NCI-H2227 (cell line): Measurements from ENCODE around the gene AGPAT4.
"Not testable (repeated sequence)": the region's sequence is repeated elsewhere in the genome, so short reads cannot be mapped to it uniquely, and the experiment has no call there.

Experiments
- DNase-seq: peaks from one replicate; lab custom pipeline; 2025; ENCODE audit not compliant: unreplicated experiment; lab: John Stamatoyannopoulos, UW

Gene AGPAT4

DNA sequence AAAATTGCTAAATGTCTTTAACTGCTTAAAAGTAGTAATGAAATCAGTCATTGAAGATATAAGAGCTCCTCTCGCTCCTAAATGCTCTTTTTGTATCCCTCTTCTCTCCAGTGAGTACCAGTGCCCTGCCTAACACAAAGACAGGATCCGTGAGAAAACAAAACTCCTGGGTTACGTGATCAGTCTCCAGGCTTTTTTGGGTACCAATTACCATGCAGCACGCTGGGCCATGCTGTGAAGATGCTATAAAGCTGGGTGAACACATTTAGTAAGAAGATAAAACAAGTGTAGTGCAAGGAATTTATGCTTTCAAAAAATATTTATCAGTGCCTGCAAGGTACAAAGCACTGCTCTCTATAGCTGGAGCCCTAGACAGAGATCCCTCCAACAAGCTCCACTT lies 66.7 kb downstream of the AGPAT4 start:
- DNase-seq, result no peak

DNA sequence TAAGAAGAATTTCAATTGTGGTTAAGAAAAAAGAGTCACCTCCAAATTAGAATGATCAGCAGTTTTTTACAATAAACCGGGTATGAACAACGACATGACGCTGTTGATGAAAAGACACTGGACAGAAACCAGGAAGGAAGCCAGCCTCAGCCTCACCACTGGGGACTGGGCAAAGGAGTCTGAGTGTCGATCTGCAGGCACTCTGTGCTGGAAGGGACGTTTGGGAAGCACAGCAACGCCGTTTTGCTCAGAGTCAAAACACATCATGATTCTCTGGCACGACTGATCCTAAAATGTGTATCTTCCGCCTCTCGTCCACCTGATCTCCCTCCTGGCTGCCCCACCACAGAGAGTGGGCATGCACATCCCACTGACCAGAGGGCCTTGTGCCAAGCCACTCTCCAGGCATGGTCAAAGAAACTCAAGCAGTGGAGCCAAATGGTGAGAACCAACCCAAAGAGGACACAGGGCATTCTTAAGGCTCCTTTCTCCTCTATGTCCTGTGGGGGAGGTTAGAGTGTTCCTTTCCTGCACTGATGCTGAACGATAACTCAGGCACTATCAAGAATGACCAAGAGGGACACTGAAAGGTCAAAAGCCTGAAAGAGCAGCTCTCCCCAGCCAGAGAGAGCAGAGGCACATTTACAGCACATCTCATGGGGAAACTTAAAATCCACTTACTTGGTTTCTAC lies 68.8 kb downstream of the AGPAT4 start:
- DNase-seq, result no peak

DNA sequence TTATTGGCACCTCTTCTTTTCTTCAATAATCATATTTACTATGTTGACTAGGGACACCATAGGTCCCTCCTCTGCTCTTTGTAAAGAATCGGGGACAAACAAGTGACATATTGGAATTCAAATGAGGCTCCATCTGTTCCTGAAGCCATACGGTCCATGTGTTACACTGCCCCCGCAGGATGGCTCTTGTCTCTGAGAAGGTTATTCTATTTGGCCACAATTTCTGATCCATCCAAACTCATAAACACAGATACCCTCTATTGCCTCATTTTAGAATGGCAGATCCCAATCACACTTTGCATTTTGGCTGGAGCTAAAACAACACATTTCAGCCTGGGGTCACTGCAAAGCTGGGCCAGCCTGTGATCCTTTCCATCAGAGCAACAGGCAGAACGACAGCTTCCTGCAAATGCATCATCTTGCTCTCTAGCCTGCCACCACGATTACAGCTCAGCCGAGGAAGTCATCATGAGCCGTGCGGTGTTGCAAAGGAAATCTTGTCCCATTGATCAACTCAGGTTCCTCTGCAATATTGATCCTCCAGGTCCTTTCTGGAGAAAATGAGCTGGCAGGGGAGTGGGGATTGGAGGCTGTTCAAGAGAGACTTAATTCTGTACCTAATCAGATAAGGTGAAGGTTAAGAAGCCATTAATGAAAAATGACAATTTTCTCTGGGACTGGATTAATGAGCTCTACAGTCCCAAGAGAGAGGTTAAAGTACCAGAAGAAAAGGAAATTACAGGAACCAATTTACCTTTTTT lies 73.1 kb downstream of the AGPAT4 start:
- DNase-seq, result no peak

- no peak for DNase-seq
These were observed 74.0 kb downstream of the AGPAT4 start for GRCh38 chr6:161199850-161200249.

- no peak for DNase-seq
These were observed 74.9 kb downstream of the AGPAT4 start for GRCh38 chr6:161198783-161199460.

DNA sequence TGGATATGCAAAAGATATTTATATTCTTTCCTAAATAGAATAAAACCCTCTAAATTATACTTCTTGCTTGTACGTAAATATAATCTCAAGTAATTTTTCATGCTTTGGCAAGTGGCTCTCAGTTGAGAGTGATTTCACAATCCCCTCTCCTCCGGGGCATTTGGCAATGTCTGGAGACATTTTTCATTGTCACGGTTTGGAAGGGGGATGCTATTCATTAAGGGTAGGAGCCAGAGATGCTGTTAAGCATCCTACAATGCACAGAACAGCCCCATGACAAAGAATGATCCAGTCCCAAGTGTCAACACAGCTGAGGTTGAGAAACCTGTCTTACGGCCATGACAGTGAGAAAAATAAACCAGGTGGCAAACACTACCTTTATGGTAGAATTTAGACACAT lies 75.7 kb downstream of the AGPAT4 start:
- no peak for DNase-seq

- DNase-seq, result no peak
These were observed 78.5 kb downstream of the AGPAT4 start for GRCh38 chr6:161195386-161195785.

DNA sequence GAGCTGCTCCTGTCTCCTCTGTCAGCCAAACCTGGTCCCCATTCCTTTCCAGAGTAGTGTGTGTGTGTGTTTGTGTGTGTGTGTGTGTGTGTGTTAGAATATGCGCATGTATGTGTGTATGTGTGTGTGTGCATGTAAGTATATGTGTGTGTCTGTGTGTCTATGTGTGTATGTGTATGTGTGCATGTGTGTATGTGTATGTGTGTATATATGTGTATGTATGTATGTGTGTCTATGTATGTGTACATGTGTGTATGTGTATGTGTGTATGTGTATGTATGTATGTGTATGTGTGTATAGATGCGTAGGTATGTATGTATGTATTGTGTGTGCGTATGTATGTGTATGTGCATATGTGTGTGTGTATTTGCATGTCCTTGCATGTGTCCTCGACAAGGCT lies 79.5 kb downstream of the AGPAT4 start:
- no peak for DNase-seq

DNA sequence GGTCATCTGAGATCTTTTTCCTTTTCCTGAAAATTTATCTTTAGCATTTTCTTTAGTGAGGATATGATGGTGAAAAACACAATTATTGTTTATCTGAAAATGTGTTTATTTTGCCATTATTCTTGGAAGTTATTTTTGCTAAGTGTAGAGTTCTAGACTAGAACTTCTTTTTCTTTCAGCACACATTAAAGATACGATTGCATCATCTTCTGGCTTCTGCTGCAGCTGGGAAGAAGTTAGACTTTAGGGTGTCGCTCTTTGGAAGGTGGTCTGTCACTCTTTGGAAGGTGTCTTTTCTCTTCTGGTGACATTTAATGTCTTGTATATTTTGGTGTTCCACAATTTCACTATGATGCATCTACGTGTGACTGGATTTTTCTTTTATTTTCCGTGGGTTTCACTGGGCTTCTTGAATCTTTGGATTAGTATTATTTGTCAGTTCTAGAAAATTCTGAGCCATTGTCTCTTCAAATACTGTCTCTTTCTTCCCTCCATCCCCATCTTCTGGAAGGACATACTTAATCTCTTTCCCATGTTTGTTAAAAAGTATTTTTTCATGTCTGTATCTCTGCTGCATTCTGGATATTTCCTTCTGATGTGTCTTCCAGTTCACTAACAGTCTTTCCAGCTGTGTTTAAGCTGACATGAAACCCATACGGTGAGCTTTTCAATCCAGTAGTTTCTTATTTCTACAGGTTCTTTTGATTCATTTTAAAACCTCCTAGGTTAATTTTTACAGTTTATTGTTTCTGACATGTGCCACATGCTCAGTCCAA lies 81.0 kb downstream of the AGPAT4 start:
- DNase-seq, result no peak

DNA sequence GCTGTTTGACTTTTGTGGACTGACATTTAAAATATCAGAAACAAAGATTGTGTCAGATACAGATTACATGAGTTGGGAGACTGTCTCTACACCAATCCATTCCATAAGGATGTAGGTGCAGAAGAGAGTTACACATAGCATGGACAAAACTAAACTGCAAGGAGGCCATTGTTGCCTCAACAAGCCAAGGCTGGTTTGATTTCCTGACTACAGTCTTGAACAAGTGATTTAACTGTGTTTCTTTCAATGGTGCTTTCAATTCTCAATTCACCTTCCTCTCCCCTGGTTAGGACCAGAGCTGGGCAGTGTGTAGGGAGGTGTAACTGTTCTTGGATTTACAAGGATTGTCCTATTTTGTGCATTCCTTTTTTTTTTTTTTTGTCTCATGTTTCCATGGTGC lies 82.2 kb downstream of the AGPAT4 start:
- no peak for DNase-seq

DNA sequence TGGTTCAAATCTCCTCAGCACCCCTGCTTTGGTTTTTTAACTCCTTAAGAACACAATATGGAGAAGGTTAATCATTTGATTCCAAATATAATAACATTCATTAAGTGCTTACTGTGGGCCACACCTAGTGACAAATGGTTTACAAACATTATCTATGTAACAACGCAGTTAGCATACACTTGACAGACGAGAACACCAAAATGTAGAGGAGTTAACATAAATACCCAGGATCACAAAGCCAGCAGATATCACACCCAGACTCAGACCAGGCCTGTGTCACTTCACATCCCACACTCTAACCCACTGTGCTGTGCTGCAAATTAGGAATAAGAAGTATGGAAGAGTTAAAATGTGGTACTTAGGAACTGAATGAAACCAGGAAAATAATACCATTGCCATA lies 82.9 kb downstream of the AGPAT4 start:
- DNase-seq, result no peak

DNA sequence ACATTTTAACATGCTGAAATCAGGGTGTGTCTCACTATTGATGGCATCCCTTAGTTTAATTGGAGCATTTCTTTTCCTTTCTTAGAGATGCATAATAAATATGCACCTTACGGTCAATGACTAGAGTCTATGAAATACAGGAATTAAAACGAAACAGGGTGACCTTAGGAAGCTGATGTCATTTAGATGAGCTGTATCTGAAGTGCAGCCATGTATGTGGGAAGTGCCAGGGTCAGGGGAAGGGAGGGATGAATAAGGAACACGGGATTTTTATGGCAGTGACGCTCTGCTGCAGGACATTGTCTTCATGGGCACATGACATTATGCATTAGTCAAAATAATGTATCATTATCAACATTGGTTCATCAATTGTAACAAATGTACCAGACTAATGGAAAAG lies 84.0 kb downstream of the AGPAT4 start:
- no peak for DNase-seq

- no peak for DNase-seq
These were observed 85.1 kb downstream of the AGPAT4 start for GRCh38 chr6:161188547-161189465.

- no peak for DNase-seq
These were observed 87.6 kb downstream of the AGPAT4 start for GRCh38 chr6:161186173-161186769.

- DNase-seq, result no peak
These were observed 92.7 kb downstream of the AGPAT4 start for GRCh38 chr6:161181121-161181520.

- not testable (repeated sequence) for DNase-seq
These were observed 95.7 kb downstream of the AGPAT4 start for GRCh38 chr6:161178155-161178554.

DNA sequence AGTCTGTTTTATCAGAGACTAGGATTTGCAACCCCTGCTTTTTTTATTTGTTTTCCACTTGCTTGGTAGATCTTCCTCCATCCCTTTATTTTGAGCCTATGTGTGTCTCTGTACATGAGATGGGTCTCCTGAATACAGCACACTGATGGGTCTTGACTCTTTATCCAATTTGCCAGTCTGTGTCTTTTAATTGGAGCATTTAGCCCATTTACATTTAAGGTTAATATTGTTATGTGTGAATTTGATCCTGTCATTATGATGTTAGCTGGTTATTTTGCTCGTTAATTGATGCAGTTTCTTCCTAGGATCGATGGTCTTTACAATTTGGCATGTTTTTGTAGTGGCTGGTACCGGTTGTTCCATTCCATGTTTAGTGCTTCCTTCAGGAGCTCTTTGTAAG lies 97.4 kb downstream of the AGPAT4 start:
- DNase-seq, result not testable (repeated sequence)

- not testable (repeated sequence) for DNase-seq
These were observed 101.1 kb downstream of the AGPAT4 start for GRCh38 chr6:161172769-161173168.

- no peak for DNase-seq
These were observed 102.7 kb downstream of the AGPAT4 start for GRCh38 chr6:161171207-161171606.

GRCh38 chr6:161169696-161170095 lies 104.2 kb downstream of the AGPAT4 start:
- DNase-seq, result no peak
